K562 (cell line): ENCODE data around the gene MFAP3. TPM values are rescaled to one million over a fixed set of nuclear protein-coding genes. Genes with fewer than 3 reads are reported as not detected.

Experiments
- ATAC-seq: fragments of 200-7000 bp; cut with Tn5 transposase; 3 replicates; pipeline ENCODE4 v1.9.1; 2020; ENCODE audit warnings: moderate library complexity
- BruUV-seq: library from RNA; stranded (reverse); fragments of 400-500 nt; replicated peaks from 2 replicates; lab custom pipeline; 2021; lab: Mats Ljungman, UMichigan
- CTCF ChIA-PET: fragments of 300-600 bp; formaldehyde crosslinking; extraction: SDS; loops from one replicate; lab custom pipeline; 2021; ENCODE audit warnings: low intra/inter-chr PET ratio; lab: Yijun Ruan, JAX
- POLR2A ChIA-PET: fragments of 300-600, 350-650 bp; sonication (Branson Sonifier 250); formaldehyde crosslinking; extraction: SDS; loops from one replicate; lab custom pipeline; 2021; ENCODE audit warnings: antibody characterized with exemption, inconsistent platforms; lab: Yijun Ruan, JAX
- DNase-seq, 4 experiments: peaks; one replicate each; pipeline versions ENCODE4 v3.0.0 to v3.0.0-alpha.2; 2011 to 2018; ENCODE audit warnings: low spot score in 3 of 4, mixed read lengths in 3 of 4; ENCODE audit errors: extremely low read depth in 1 of 4
- FAIRE-seq: peaks from 2 replicates; lab custom pipeline; 2011; peaks lifted over from hg19 to GRCh38; lab: Jason Lieb, UNC
- H2AFZ ChIP-seq: 2 replicates; pipeline ENCODE4 v1.6.0; 2011; ENCODE audit warnings: low read depth, low read length, control low read depth, inconsistent platforms
- H3K27ac ChIP-seq: fragments of 200-600 bp; 3 replicates; pipeline ENCODE4 v1.8.0; 2011; ENCODE audit warnings: low read depth, mild to moderate bottlenecking, control low read depth, inconsistent platforms, low read length, moderate library complexity, mixed read lengths; ENCODE audit errors: extremely low read depth
- H3K27me3 ChIP-seq, 2 experiments: fragments of 300-600 bp in 1 of 2; 2 replicates in 1 of 2; 3 replicates in 1 of 2; pipeline versions ENCODE4 v1.6.0 to v1.8.0; 2011; ENCODE audit warnings: inconsistent platforms in 2 of 2, low read length in 2 of 2, mild to moderate bottlenecking in 1 of 2, mixed read lengths in 1 of 2, moderate library complexity in 1 of 2; ENCODE audit not compliant: control insufficient read depth in 2 of 2, insufficient read depth in 2 of 2
- H3K36me3 ChIP-seq: fragments of 300-600 bp; 3 replicates; pipeline ENCODE4 v1.8.0; 2011; ENCODE audit warnings: mild to moderate bottlenecking, low read length, inconsistent platforms; ENCODE audit not compliant: control insufficient read depth, insufficient read depth
- H3K4me1 ChIP-seq, 2 experiments: fragments of 200-600 bp in 1 of 2; replicated peaks in 1 of 2; 2 replicates in 1 of 2; 3 replicates in 1 of 2; pipeline versions ENCODE4 v1.5.1 to v1.8.0; 2011; ENCODE audit warnings: inconsistent platforms in 2 of 2, low read length in 2 of 2, mild to moderate bottlenecking in 1 of 2, mixed read lengths in 1 of 2, moderate library complexity in 1 of 2; ENCODE audit not compliant: control insufficient read depth in 2 of 2, insufficient read depth in 2 of 2
- H3K4me2 ChIP-seq: 2 replicates; pipeline ENCODE4 v1.6.1; 2011; ENCODE audit warnings: low read length, control low read depth, inconsistent platforms, mixed read lengths; ENCODE audit not compliant: insufficient read depth
- H3K4me3 ChIP-seq: fragments of 200-600 bp; sonication (generic), shearing (Covaris generic); 2 replicates; pipeline ENCODE4 v1.5.1; 2016; ENCODE audit warnings: control low read depth, inconsistent platforms
- H3K79me2 ChIP-seq: fragments of 200-600 bp; 3 replicates; pipeline ENCODE4 v1.8.0; 2011; ENCODE audit warnings: low read length, inconsistent platforms; ENCODE audit not compliant: control insufficient read depth, insufficient read depth
- H3K9ac ChIP-seq, 2 experiments: 2 replicates each; pipeline versions ENCODE4 v1.6.0 to v1.6.1; 2011; ENCODE audit warnings: low read depth in 2 of 2, low read length in 2 of 2, control low read depth in 1 of 2, inconsistent platforms in 1 of 2, mild to moderate bottlenecking in 1 of 2, mixed read lengths in 1 of 2; ENCODE audit not compliant: insufficient read depth in 1 of 2
- H3K9me1 ChIP-seq: one replicate; pipeline ENCODE4 v1.6.0; 2011; ENCODE audit warnings: inconsistent platforms, mild to moderate bottlenecking, low read length, moderate library complexity; ENCODE audit not compliant: control insufficient read depth, insufficient read depth
- H3K9me3 ChIP-seq: replicated peaks from 2 replicates; pipeline ENCODE4 v1.5.1; 2011; ENCODE audit warnings: low read depth, low read length, inconsistent platforms; ENCODE audit not compliant: control insufficient read depth, insufficient read depth
- H4K20me1 ChIP-seq: replicated peaks from 2 replicates; pipeline ENCODE4 v1.6.1; 2011; ENCODE audit warnings: low read length, inconsistent platforms, mixed read lengths; ENCODE audit not compliant: control insufficient read depth, insufficient read depth
- ATF6 ChIP-seq: sonication (generic); formaldehyde crosslinking; IDR thresholded peaks from 2 replicates; pipeline ENCODE4 v1.4.0; 2020; ENCODE audit warnings: mild to moderate bottlenecking, missing genetic modification reagents
- BRF1 ChIP-seq: IDR thresholded peaks from 3 replicates; pipeline ENCODE4 v1.6.1; 2011; ENCODE audit warnings: borderline replicate concordance, mild to moderate bottlenecking; ENCODE audit not compliant: insufficient read length; ENCODE audit errors: extremely low read depth
- MAFF ChIP-seq: IDR thresholded peaks from 2 replicates; pipeline ENCODE4 v1.6.1; 2012; ENCODE audit warnings: low read length, improper control_type of control experiment
- SP2 ChIP-seq: IDR thresholded peaks from 2 replicates; pipeline ENCODE4 v1.6.1; 2011; ENCODE audit warnings: mild to moderate bottlenecking, low read depth, low read length, moderate library complexity; ENCODE audit not compliant: poor library complexity, severe bottlenecking; ENCODE audit errors: extremely low read depth
- TCF3 ChIP-seq: sonication (generic); formaldehyde crosslinking; IDR thresholded peaks from 2 replicates; pipeline ENCODE4 v1.4.0; 2020; ENCODE audit warnings: mild to moderate bottlenecking, missing genetic modification reagents
- ZBTB34 ChIP-seq: fragments of 250-450 bp; sonication (Bioruptor Pico); IDR thresholded peaks from 2 replicates; pipeline ENCODE4 v1.8.0; 2021; ENCODE audit warnings: mild to moderate bottlenecking, moderate library complexity
- ZNF589 ChIP-seq: fragments of 200-800 bp; sonication (Bioruptor generic); IDR thresholded peaks from 2 replicates; pipeline ENCODE4 v1.6.1; 2016; ENCODE audit warnings: low read depth, missing genetic modification characterization, missing compliant biosample characterization
- WGBS: fragments of 100-300 bp; shearing (Covaris generic); methylation state at CpG from one replicate; pipeline ENCODE4 v1.1.6; 2016; ENCODE audit warnings: low coverage, mixed read lengths; ENCODE audit not compliant: insufficient coverage; ENCODE audit errors: missing lambda C conversion rate; 5-methylcytosine and 5-hydroxymethylcytosine counted together
- in situ Hi-C: fragments of 300-500 bp; cut with MboI; formaldehyde crosslinking; loops from 4 replicates; pipeline ENCODE4 v1.15.0; 2018; ENCODE audit warnings: inconsistent platforms, mixed read lengths
- intact Hi-C: fragments of 100-400 bp; cut with micrococcal nuclease; formaldehyde crosslinking; loops from 2 replicates; pipeline ENCODE4 v1.14.2; 2022
- polyA plus RNA-seq, 8 experiments: library from polyadenylated mRNA; depleted of rRNA in 4 of 8; stranded (reverse) in 5 of 8; unstranded in 3 of 8; fragments of >200 nt; fragmentation: Nextera tagmentation in 2 of 8; fragmentation: Illumina TruSeq in 1 of 8; extraction: Ambion mirVana in 2 of 8; extraction: Trizol in 1 of 8; gene quantifications; 2 replicates each; pipeline versions ENCODE4 v1.2.1 to v1.2.3, GENCODE V29; 2011 to 2014; ENCODE audit warnings: inconsistent platforms in 1 of 8, missing spikeins in 1 of 8
- total RNA-seq, 7 experiments: library from RNA; depleted of rRNA in 6 of 7; stranded (reverse); fragments of >200 nt in 6 of 7; fragmentation: Illumina TruSeq in 2 of 7; extraction: Trizol in 2 of 7; gene quantifications; 2 replicates each; pipeline versions ENCODE4 v1.2.1 to v1.2.3, GENCODE V29; 2011 to 2021; ENCODE audit warnings: low replicate concordance in 1 of 7
- TF ChIP-seq, protein P1 (sequence below): fragments of 450-650 bp; conservative IDR thresholded peaks from 2 replicates; pipeline ENCODE4 v1.6.1; 2016; ENCODE audit warnings: missing genetic modification characterization, low read depth, mild to moderate bottlenecking, missing compliant biosample characterization, moderate library complexity
- TF ChIP-seq, protein P2 (sequence below): fragments of 450-650 bp; IDR thresholded peaks from 2 replicates; pipeline ENCODE4 v1.7.1; 2018; ENCODE audit warnings: mild to moderate bottlenecking, low read depth; ENCODE audit not compliant: partially characterized antibody

The MFAP3 gene
- total and polyA plus RNA-seq, 9 of the 15 experiments (the other 6 are each of a cell fraction or from before 2014, with no cell fraction given), result 9.5 to 39.1 (median 20.7) TPM

- TF ChIP-seq, protein P1, sequence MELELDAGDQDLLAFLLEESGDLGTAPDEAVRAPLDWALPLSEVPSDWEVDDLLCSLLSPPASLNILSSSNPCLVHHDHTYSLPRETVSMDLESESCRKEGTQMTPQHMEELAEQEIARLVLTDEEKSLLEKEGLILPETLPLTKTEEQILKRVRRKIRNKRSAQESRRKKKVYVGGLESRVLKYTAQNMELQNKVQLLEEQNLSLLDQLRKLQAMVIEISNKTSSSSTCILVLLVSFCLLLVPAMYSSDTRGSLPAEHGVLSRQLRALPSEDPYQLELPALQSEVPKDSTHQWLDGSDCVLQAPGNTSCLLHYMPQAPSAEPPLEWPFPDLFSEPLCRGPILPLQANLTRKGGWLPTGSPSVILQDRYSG (tag), result no peak
- TF ChIP-seq SP2 (no peak), ATF6 (CRISPR knock-in tag) (no peak)
- TF ChIP-seq, all 486 proteins: peak for 0
Observed at GRCh38 chr5:154092356-154093141, 53.8 kb downstream of the MFAP3 start (continued).

DNA sequence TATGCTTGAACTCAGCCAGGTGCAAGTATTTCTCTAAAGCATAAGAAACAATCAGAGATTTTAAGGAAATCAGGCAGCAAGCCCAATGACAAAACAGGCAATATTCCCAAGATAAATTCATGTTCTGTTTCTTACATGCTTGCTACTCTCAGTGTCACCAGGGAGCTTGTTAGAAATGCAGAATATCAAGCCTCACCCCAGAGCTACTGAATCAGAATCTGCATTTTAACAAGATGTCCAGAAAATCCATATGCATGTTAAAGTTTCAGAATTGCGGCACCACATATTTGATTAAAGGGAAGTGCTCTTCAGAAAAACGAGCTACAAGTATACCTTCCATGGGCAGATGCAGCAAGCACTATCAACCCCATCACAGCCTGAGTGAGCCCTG, 54.4 kb downstream of the MFAP3 start:
- no peaks in the 10 kb centered on the region; a peak in 1 of 5 replicates for H3K4me1 ChIP-seq
- DNase-seq (no peak), FAIRE-seq (no peak), ATAC-seq (no peak)
- H3K9ac ChIP-seq, result no peak overlapping the region
- peaks cover 14 to 19% of the 10 kb centered on the region in 2 experiments; a peak in 4 of 5 replicates for H3K27me3 ChIP-seq
- no TSS peak for BruUV-seq
- H3K4me3 ChIP-seq, result no peak overlapping the region
- ChIA-PET CTCF (no interaction called here), POLR2A (interaction anchor here (1.7 kb wide), 1 partner anchor 18 kb away, joined by 3 read pairs; no protein-coding TSS in a partner anchor)
- H3K79me2 ChIP-seq, result no peaks in the 10 kb centered on the region
- in situ Hi-C loops, result no loop called here
- H4K20me1 ChIP-seq, result 0 out of 2 replicates have a peak, but pooled peaks cover 3% of the 10 kb centered on the region
- H3K36me3 ChIP-seq, result no peaks in the 10 kb centered on the region
- 0% methylated on average over 2 of the region's 2 CpGs for WGBS
- no peak overlapping the region for H3K27ac ChIP-seq
- no peaks in the 10 kb centered on the region for H3K9me1 ChIP-seq
- intact Hi-C loops, result no loop called here
- H3K9me3 ChIP-seq, result no peaks in the 10 kb centered on the region
- H2AFZ ChIP-seq, result no peak overlapping the region
- no peak overlapping the region for H3K4me2 ChIP-seq
- TF ChIP-seq BRF1 (no peak), ZNF589 (CRISPR knock-in tag) (no peak), TCF3 (no peak), ZBTB34 (CRISPR knock-in tag) (no peak), MAFF (no peak)
- TF ChIP-seq, protein P2, sequence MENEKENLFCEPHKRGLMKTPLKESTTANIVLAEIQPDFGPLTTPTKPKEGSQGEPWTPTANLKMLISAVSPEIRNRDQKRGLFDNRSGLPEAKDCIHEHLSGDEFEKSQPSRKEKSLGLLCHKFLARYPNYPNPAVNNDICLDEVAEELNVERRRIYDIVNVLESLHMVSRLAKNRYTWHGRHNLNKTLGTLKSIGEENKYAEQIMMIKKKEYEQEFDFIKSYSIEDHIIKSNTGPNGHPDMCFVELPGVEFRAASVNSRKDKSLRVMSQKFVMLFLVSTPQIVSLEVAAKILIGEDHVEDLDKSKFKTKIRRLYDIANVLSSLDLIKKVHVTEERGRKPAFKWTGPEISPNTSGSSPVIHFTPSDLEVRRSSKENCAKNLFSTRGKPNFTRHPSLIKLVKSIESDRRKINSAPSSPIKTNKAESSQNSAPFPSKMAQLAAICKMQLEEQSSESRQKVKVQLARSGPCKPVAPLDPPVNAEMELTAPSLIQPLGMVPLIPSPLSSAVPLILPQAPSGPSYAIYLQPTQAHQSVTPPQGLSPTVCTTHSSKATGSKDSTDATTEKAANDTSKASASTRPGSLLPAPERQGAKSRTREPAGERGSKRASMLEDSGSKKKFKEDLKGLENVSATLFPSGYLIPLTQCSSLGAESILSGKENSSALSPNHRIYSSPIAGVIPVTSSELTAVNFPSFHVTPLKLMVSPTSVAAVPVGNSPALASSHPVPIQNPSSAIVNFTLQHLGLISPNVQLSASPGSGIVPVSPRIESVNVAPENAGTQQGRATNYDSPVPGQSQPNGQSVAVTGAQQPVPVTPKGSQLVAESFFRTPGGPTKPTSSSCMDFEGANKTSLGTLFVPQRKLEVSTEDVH, result no peak
